ENCODE results near the gene PHIP. TPM values are rescaled to one million over a fixed set of nuclear protein-coding genes. Genes with fewer than 3 reads are reported as not detected.
A peak's percentile ranks its signal among the peaks of the same experiment; 100 is the strongest.

PHIP gene
- 13.0 TPM for total RNA-seq
- long read RNA-seq, full-length matches to known transcripts: 4 of 30 reads
- long read RNA-seq, partial matches to known transcripts: 19 of 30 reads
- long read RNA-seq, other reads (novel, unspliced or antisense): 7 of 30 reads

GRCh38 chr6:79078075-79078969, at the start of gene PHIP:
PHIP (minus strand) TSS chr6:79078254; CDS start chr6:79078068, 186 bp downstream.
- intact Hi-C loops (cut with micrococcal nuclease): loop anchor here (5.0 kb wide), 1 partner anchor 154 kb away; the partner anchor contains the start of gene HMGN3
- H3K27ac ChIP-seq (replicated peaks): peak within 1 kb of the TSS; percentile 99

GRCh38 chr6:79127660-79128059, 49.6 kb upstream of the PHIP start:
- intact Hi-C loops (cut with micrococcal nuclease): no loop called here
- TF ChIP-seq CTCF (IDR thresholded peaks at IDR 0.05; ENCODE audit: borderline replicate concordance): peak; percentile 9
- Histone ChIP-seq H3K9me3 (replicated peaks) (peaks cover 12% of the 10 kb centered on the region), H3K4me3 (no peak overlapping the region), H3K36me3 (no peaks in the 10 kb centered on the region), H3K27me3 (ENCODE audit: low read depth) (no peaks in the 10 kb centered on the region), H3K4me1 (no peaks in the 10 kb centered on the region), H3K27ac (replicated peaks) (no peak overlapping the region)
- DNase-seq: no peak

More at GRCh38 chr6:79078075-79078969, at the start of gene PHIP:
- DNase-seq: peak; percentile 95
- TF ChIP-seq CTCF (IDR thresholded peaks at IDR 0.05; ENCODE audit: borderline replicate concordance): no peak
- H3K36me3 ChIP-seq: no peaks in the 10 kb centered on the region
- H3K27me3 ChIP-seq (ENCODE audit: low read depth): no peaks in the 10 kb centered on the region
- H3K4me1 ChIP-seq: peaks cover 46% of the 10 kb centered on the region
- no peaks in the 10 kb centered on the region for H3K9me3 ChIP-seq (replicated peaks)
- H3K4me3 ChIP-seq: peak within 1 kb of the TSS; percentile 92

GRCh38 chr6:79119217-79119616, 41.2 kb upstream of the PHIP start:
- Histone ChIP-seq H3K27me3 (ENCODE audit: low read depth) (no peaks in the 10 kb centered on the region), H3K36me3 (no peaks in the 10 kb centered on the region)
- TF ChIP-seq CTCF (IDR thresholded peaks at IDR 0.05; ENCODE audit: borderline replicate concordance): no peak

GRCh38 chr6:79117752-79118151, 39.7 kb upstream of the PHIP start:
- intact Hi-C loops (cut with micrococcal nuclease): no loop called here
- Histone ChIP-seq H3K27me3 (ENCODE audit: low read depth) (no peaks in the 10 kb centered on the region), H3K36me3 (no peaks in the 10 kb centered on the region), H3K9me3 (replicated peaks) (no peaks in the 10 kb centered on the region), H3K27ac (replicated peaks) (no peak overlapping the region), H3K4me1 (no peaks in the 10 kb centered on the region), H3K4me3 (no peak overlapping the region)
- TF ChIP-seq CTCF (IDR thresholded peaks at IDR 0.05; ENCODE audit: borderline replicate concordance): no peak
- no peak for DNase-seq

More at GRCh38 chr6:79119217-79119616, 41.2 kb upstream of the PHIP start:
- H3K9me3 ChIP-seq (replicated peaks): peaks cover 2% of the 10 kb centered on the region
- no peaks in the 10 kb centered on the region for H3K4me1 ChIP-seq
- DNase-seq: no peak
- H3K4me3 ChIP-seq: no peak overlapping the region
- H3K27ac ChIP-seq (replicated peaks): no peak overlapping the region
- intact Hi-C loops (cut with micrococcal nuclease): no loop called here

GRCh38 chr6:79115553-79116182, 37.6 kb upstream of the PHIP start:
- Histone ChIP-seq H3K27me3 (ENCODE audit: low read depth) (no peaks in the 10 kb centered on the region), H3K4me3 (no peak overlapping the region), H3K9me3 (replicated peaks) (no peaks in the 10 kb centered on the region), H3K36me3 (no peaks in the 10 kb centered on the region), H3K27ac (replicated peaks) (no peak overlapping the region), H3K4me1 (no peaks in the 10 kb centered on the region)
- intact Hi-C loops (cut with micrococcal nuclease): no loop called here
- no peak for DNase-seq
- TF ChIP-seq CTCF (IDR thresholded peaks at IDR 0.05; ENCODE audit: borderline replicate concordance): no peak

All from left ventricle myocardium inferior (tissue), 1 donor.